SJCRH30 (cell line): ENCODE measurements around the gene ADGRF5. TPM values are rescaled to one million over a fixed set of nuclear protein-coding genes. Genes with fewer than 3 reads are reported as not detected.
A peak's percentile ranks its signal among the peaks of the same experiment; 100 is the strongest.
"Not testable (repeated sequence)": the region's sequence is repeated elsewhere in the genome, so short reads cannot be mapped to it uniquely, and the experiment has no call there.

Source experiments
- DNase-seq, 2 experiments: peaks; one replicate each; pipeline ENCODE4 v3.0.0-alpha.2; 2015 to 2020
- H3K27ac ChIP-seq: fragments of 250-450 bp; sonication (Bioruptor Pico); 2 replicates; pipeline ENCODE4 v1.5.1; 2020; ENCODE audit warnings: mild to moderate bottlenecking, moderate library complexity
- H3K27me3 ChIP-seq: fragments of 250-450 bp; sonication (Bioruptor Pico); 2 replicates; pipeline ENCODE4 v1.5.1; 2020; ENCODE audit warnings: mild to moderate bottlenecking, moderate library complexity
- H3K36me3 ChIP-seq: fragments of 250-450 bp; sonication (Bioruptor Pico); 2 replicates; pipeline ENCODE4 v1.5.1; 2020; ENCODE audit warnings: mild to moderate bottlenecking, moderate library complexity
- H3K4me1 ChIP-seq: fragments of 250-450 bp; sonication (Bioruptor Pico); 2 replicates; pipeline ENCODE4 v1.5.1; 2020; ENCODE audit warnings: mild to moderate bottlenecking, moderate library complexity
- H3K4me3 ChIP-seq: fragments of 250-450 bp; sonication (Bioruptor Pico); 2 replicates; pipeline ENCODE4 v1.5.1; 2020; ENCODE audit warnings: mild to moderate bottlenecking, moderate library complexity
- H3K9me3 ChIP-seq: fragments of 250-450 bp; sonication (Bioruptor Pico); replicated peaks from 2 replicates; pipeline ENCODE4 v1.5.1; 2020; ENCODE audit warnings: mild to moderate bottlenecking, moderate library complexity
- total RNA-seq: library from RNA; depleted of rRNA; stranded (reverse); fragments of >200 nt; shearing (Covaris generic); gene quantifications from 2 replicates; pipeline ENCODE4 v1.2.3, GENCODE V29; 2014

Gene ADGRF5
- total RNA-seq, 1 experiment from 2014 or later, result 0.30 TPM

- Histone ChIP-seq H3K27ac (no peak overlapping the region), H3K4me3 (no peak overlapping the region)
These were observed 28.1 kb downstream of the ADGRF5 start for GRCh38 chr6:46893648-46894047.

GRCh38 chr6:46891252-46891795 is 30.4 kb downstream of the ADGRF5 start:
- Histone ChIP-seq H3K9me3 (no peaks in the 10 kb centered on the region), H3K27ac (no peak overlapping the region), H3K27me3 (no peaks in the 10 kb centered on the region), H3K36me3 (no peaks in the 10 kb centered on the region), H3K4me1 (no peaks in the 10 kb centered on the region), H3K4me3 (no peak overlapping the region)
- no peak for DNase-seq

More at GRCh38 chr6:46893648-46894047, 28.1 kb downstream of the ADGRF5 start:
- Histone ChIP-seq H3K36me3 (no peaks in the 10 kb centered on the region), H3K4me1 (no peaks in the 10 kb centered on the region), H3K27me3 (no peaks in the 10 kb centered on the region), H3K9me3 (no peaks in the 10 kb centered on the region)
- no peak for DNase-seq

GRCh38 chr6:46888578-46888977 is 33.2 kb downstream of the ADGRF5 start:
- Histone ChIP-seq H3K9me3 (no peaks in the 10 kb centered on the region), H3K4me1 (no peaks in the 10 kb centered on the region), H3K27me3 (no peaks in the 10 kb centered on the region), H3K27ac (no peak overlapping the region), H3K4me3 (no peak overlapping the region), H3K36me3 (no peaks in the 10 kb centered on the region)
- DNase-seq, result no peak

GRCh38 chr6:46888031-46888430 is 33.7 kb downstream of the ADGRF5 start:
- Histone ChIP-seq H3K27ac (no peak overlapping the region), H3K36me3 (no peaks in the 10 kb centered on the region), H3K4me3 (no peak overlapping the region), H3K4me1 (no peaks in the 10 kb centered on the region), H3K27me3 (no peaks in the 10 kb centered on the region), H3K9me3 (no peaks in the 10 kb centered on the region)
- no peak for DNase-seq

- Histone ChIP-seq H3K4me3 (no peak overlapping the region), H3K36me3 (no peaks in the 10 kb centered on the region), H3K4me1 (no peaks in the 10 kb centered on the region), H3K27ac (no peak overlapping the region), H3K27me3 (no peaks in the 10 kb centered on the region), H3K9me3 (no peaks in the 10 kb centered on the region)
- no peak for DNase-seq
These were observed 39.1 kb downstream of the ADGRF5 start for GRCh38 chr6:46882645-46883044.

- no peaks in the 10 kb centered on the region for H3K9me3 ChIP-seq
- H3K4me1 ChIP-seq, result peaks cover 8% of the 10 kb centered on the region
- no peaks in the 10 kb centered on the region for H3K36me3 ChIP-seq
- H3K27me3 ChIP-seq, result no peaks in the 10 kb centered on the region
- no peak for DNase-seq
- H3K27ac ChIP-seq, result no peak overlapping the region
- H3K4me3 ChIP-seq, result no peak overlapping the region
These were observed 42.7 kb downstream of the ADGRF5 start for GRCh38 chr6:46879003-46879402.

GRCh38 chr6:46876126-46876525 is 45.6 kb downstream of the ADGRF5 start:
- no peak overlapping the region for H3K4me3 ChIP-seq
- DNase-seq, result peak; percentile 45 to 58

GRCh38 chr6:46867411-46867810 is 54.3 kb downstream of the ADGRF5 start:
- no peak overlapping the region for H3K27ac ChIP-seq
- H3K4me3 ChIP-seq, result no peak overlapping the region
- no peaks in the 10 kb centered on the region for H3K4me1 ChIP-seq
- no peaks in the 10 kb centered on the region for H3K27me3 ChIP-seq
- DNase-seq, result no peak
- H3K36me3 ChIP-seq, result no peaks in the 10 kb centered on the region
- H3K9me3 ChIP-seq, result no peaks in the 10 kb centered on the region

More at GRCh38 chr6:46876126-46876525, 45.6 kb downstream of the ADGRF5 start:
- H3K27ac ChIP-seq, result 0 out of 2 replicates have a peak overlapping the region, but pooled peaks have one; percentile 7
- no peaks in the 10 kb centered on the region for H3K9me3 ChIP-seq
- H3K27me3 ChIP-seq, result no peaks in the 10 kb centered on the region
- no peaks in the 10 kb centered on the region for H3K36me3 ChIP-seq
- peaks cover 8% of the 10 kb centered on the region for H3K4me1 ChIP-seq

GRCh38 chr6:46865221-46865620 is 56.5 kb downstream of the ADGRF5 start:
- Histone ChIP-seq H3K27ac (no peak overlapping the region), H3K4me3 (no peak overlapping the region), H3K9me3 (no peaks in the 10 kb centered on the region), H3K36me3 (no peaks in the 10 kb centered on the region), H3K27me3 (no peaks in the 10 kb centered on the region), H3K4me1 (no peaks in the 10 kb centered on the region)
- DNase-seq, result no peak

- Histone ChIP-seq H3K4me1 (no peaks in the 10 kb centered on the region), H3K36me3 (no peaks in the 10 kb centered on the region), H3K4me3 (no peak overlapping the region), H3K27me3 (no peaks in the 10 kb centered on the region), H3K27ac (no peak overlapping the region), H3K9me3 (no peaks in the 10 kb centered on the region)
- no peak for DNase-seq
These were observed 57.9 kb downstream of the ADGRF5 start for GRCh38 chr6:46863791-46864190.

GRCh38 chr6:46862381-46862780 is 59.4 kb downstream of the ADGRF5 start:
- DNase-seq, result no peak
- no peaks in the 10 kb centered on the region for H3K4me1 ChIP-seq
- no peak overlapping the region for H3K4me3 ChIP-seq
- H3K27me3 ChIP-seq, result no peaks in the 10 kb centered on the region
- no peaks in the 10 kb centered on the region for H3K9me3 ChIP-seq
- H3K36me3 ChIP-seq, result no peaks in the 10 kb centered on the region
- H3K27ac ChIP-seq, result no peak overlapping the region

- H3K36me3 ChIP-seq, H3K9me3 ChIP-seq, H3K4me1 ChIP-seq, H3K27ac ChIP-seq, H3K27me3 ChIP-seq, H3K4me3 ChIP-seq: not testable (repeated sequence)
- DNase-seq, result peak; percentile 17 to 49
These were observed 65.8 kb downstream of the ADGRF5 start for GRCh38 chr6:46855966-46856365.

- H3K4me3 ChIP-seq, H3K27me3 ChIP-seq, H3K27ac ChIP-seq, H3K36me3 ChIP-seq, DNase-seq, H3K4me1 ChIP-seq, H3K9me3 ChIP-seq: not testable (repeated sequence)
These were observed 70.2 kb downstream of the ADGRF5 start for GRCh38 chr6:46851576-46851975.

GRCh38 chr6:46850792-46851191 is 70.9 kb downstream of the ADGRF5 start:
- no peaks in the 10 kb centered on the region for H3K9me3 ChIP-seq
- H3K4me3 ChIP-seq, result no peak overlapping the region
- no peaks in the 10 kb centered on the region for H3K27me3 ChIP-seq
- no peak for DNase-seq
- no peaks in the 10 kb centered on the region for H3K36me3 ChIP-seq
- no peak overlapping the region for H3K27ac ChIP-seq
- H3K4me1 ChIP-seq, result no peaks in the 10 kb centered on the region

- no peaks in the 10 kb centered on the region for H3K9me3 ChIP-seq
- DNase-seq, result no peak
- no peaks in the 10 kb centered on the region for H3K4me1 ChIP-seq
- H3K27me3 ChIP-seq, result no peaks in the 10 kb centered on the region
- peak overlapping the region; percentile 41 for H3K4me3 ChIP-seq
- peak overlapping the region; percentile 45 for H3K27ac ChIP-seq
- no peaks in the 10 kb centered on the region for H3K36me3 ChIP-seq
These were observed 72.4 kb downstream of the ADGRF5 start for GRCh38 chr6:46849361-46849690.

GRCh38 chr6:46848684-46849360 is 72.9 kb downstream of the ADGRF5 start:
- DNase-seq, result peak; percentile 83 to 89
- no peaks in the 10 kb centered on the region for H3K27me3 ChIP-seq
- H3K9me3 ChIP-seq, result no peaks in the 10 kb centered on the region
- H3K4me3 ChIP-seq, result peak overlapping the region; percentile 41
- no peaks in the 10 kb centered on the region for H3K36me3 ChIP-seq
- peak overlapping the region; percentile 45 for H3K27ac ChIP-seq
- no peaks in the 10 kb centered on the region for H3K4me1 ChIP-seq
